HG02973 (cell line): ENCODE measurements around the gene TMEM253.

Experiments
- ATAC-seq: cut with Tn5 transposase; IDR thresholded peaks from one replicate; pipeline ENCODE4 v1.9.1; 2021; ENCODE audit warnings: moderate library complexity; ENCODE audit not compliant: unreplicated experiment

TMEM253 gene

GRCh38 chr14:21089877-21090193 is 11.0 kb upstream of the TMEM253 start:
- ATAC-seq: no peak

- no peak for ATAC-seq
These were observed 10.5 kb upstream of the TMEM253 start for GRCh38 chr14:21090194-21090939.

GRCh38 chr14:21090940-21091663 is 9.8 kb upstream of the TMEM253 start:
- no peak for ATAC-seq

- no peak for ATAC-seq
These were observed 9.0 kb upstream of the TMEM253 start for GRCh38 chr14:21091821-21092272.

GRCh38 chr14:21092273-21093011 is 8.4 kb upstream of the TMEM253 start:
- ATAC-seq: peak; percentile 84

GRCh38 chr14:21093018-21093417 is 7.8 kb upstream of the TMEM253 start:
- ATAC-seq: no peak

GRCh38 chr14:21093769-21094681 is 6.8 kb upstream of the TMEM253 start:
- no peak for ATAC-seq

- no peak for ATAC-seq
These were observed 5.2 kb upstream of the TMEM253 start for GRCh38 chr14:21095430-21096205.

GRCh38 chr14:21096438-21096837 is 4.4 kb upstream of the TMEM253 start:
- ATAC-seq: no peak

- ATAC-seq: no peak
These were observed 3.8 kb upstream of the TMEM253 start for GRCh38 chr14:21096978-21097635.

GRCh38 chr14:21097636-21098075 is 3.2 kb upstream of the TMEM253 start:
- no peak for ATAC-seq

- no peak for ATAC-seq
These were observed 2.6 kb upstream of the TMEM253 start, which contains the start of gene ZNF219 for GRCh38 chr14:21098076-21098891. ZNF219 (minus strand) TSS chr14:21098655; CDS start chr14:21093591, 5,064 bp downstream.

- no peak for ATAC-seq
These were observed 1.8 kb upstream of the TMEM253 start for GRCh38 chr14:21098892-21099595.

GRCh38 chr14:21099596-21099985 is 1.3 kb upstream of the TMEM253 start:
- no peak for ATAC-seq

GRCh38 chr14:21101802-21102413 is 1.0 kb downstream of the TMEM253 start:
- no peak for ATAC-seq

GRCh38 chr14:21102521-21103410 is 1.9 kb downstream of the TMEM253 start:
- no peak for ATAC-seq

GRCh38 chr14:21103411-21103709 is 2.5 kb downstream of the TMEM253 start:
- ATAC-seq: no peak
